ENCODE measurements around the gene TRPM1.

TRPM1 gene

DNA sequence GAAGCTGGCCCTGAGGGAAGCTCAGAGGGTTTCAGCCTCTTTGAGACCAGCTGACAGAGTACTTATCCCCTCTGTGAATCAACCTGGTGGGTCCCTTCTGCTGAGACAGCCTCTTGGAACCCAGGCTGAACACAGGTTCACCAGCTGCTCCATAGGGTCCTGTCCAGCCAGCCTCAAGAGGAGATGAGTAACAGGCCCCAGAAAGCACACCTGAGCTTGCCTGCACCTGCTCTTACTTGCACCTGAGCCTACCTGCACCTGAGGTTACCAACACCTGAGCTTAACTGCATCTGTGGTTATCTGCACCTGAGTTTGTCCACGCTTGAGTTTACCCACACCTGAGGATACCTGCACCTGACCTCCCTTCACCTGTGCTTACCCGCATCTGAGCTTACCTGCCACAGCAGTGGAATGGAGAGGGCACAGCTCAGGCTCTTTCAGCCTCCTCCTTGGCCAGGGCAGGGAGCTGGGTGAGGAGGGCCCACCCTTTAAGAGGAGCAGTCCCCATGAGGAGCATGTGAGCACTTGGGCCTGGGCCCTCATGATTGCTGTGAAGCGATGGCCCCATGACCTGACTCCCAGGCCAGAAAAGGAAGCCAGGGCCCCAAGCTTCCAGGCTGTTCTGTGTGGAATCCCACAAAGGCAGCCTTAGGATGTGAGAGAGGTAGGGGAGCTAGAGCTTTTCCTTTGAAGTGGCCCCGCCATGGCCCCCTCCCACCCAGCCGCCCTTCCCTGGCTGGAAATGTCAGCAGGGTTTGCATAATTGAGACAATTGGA, at the start of gene TRPM1:
Gene TRPM1, minus strand, starts transcription at position 464 of the 777 bp plus-strand sequence. CDS start 20,370 bp downstream, outside the sequence.
- DNase-seq (ENCODE audit: low spot score), result no peak

DNA sequence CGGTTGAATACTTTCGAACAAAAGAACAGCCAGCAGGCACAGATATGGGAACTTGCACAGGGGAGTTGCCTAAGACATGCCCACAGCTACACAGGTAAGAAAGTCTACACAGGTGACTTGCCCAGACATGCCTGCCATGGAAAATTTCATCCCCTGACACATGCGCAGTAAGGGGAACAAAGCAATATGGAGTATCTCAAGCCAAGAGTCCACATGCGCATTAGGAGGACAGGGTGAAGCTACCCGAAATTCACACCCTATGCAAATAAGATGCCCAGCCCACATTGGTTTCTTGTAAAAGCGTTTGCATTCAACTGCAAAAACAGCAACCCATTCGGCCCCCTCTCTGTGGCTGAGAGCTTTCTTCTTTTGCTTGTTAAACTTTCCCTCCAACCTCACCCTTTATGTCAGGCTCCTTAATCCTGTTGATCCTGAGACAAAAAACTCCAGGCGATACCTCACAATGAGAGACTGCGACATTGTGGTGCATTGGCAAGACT, 49.3 kb upstream of the TRPM1 start:
- DNase-seq (ENCODE audit: low spot score), result no peak

DNA sequence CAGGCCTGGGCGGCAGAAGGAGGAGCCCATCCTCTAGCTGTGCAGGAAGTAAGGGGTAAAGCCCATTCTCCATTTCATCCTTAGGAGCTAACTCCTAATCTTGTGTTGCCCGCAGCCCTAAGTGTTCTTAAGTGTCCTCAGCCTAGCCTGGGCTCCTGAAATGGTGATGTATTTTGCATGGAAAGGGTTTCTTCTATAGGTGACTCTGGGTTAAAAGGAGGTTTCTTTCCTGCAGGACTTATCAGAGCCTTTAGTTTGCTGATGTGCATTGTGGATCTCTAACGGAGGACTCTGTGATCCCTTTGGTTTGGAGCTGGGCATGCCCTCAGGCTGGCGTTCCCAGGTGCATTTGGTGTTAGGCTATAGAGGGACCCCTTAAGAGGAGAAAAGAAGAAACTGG, 48.5 kb upstream of the TRPM1 start:
- DNase-seq (ENCODE audit: low spot score), result no peak

DNA sequence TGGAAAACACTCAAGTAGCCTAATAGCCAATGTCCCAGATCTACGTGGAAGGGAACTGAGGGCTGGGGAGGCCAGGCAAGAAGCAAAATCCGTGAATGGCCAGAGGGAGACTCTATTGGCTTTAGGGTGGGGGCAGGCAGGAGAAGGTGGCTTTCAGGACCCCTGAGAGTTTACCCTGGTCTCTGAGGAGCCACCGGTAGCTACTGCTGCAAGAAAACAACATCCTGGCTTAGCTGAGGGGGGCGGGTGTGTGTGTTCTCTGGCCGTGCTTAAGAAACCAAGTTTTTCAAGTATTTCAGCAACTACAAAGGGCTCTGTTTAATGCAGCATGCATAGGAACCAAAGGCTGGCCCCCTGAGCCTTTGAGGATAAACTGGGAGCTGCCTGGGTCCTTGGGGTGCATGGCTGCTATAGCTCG, 47.6 kb upstream of the TRPM1 start:
- DNase-seq (ENCODE audit: low spot score), result no peak

DNA sequence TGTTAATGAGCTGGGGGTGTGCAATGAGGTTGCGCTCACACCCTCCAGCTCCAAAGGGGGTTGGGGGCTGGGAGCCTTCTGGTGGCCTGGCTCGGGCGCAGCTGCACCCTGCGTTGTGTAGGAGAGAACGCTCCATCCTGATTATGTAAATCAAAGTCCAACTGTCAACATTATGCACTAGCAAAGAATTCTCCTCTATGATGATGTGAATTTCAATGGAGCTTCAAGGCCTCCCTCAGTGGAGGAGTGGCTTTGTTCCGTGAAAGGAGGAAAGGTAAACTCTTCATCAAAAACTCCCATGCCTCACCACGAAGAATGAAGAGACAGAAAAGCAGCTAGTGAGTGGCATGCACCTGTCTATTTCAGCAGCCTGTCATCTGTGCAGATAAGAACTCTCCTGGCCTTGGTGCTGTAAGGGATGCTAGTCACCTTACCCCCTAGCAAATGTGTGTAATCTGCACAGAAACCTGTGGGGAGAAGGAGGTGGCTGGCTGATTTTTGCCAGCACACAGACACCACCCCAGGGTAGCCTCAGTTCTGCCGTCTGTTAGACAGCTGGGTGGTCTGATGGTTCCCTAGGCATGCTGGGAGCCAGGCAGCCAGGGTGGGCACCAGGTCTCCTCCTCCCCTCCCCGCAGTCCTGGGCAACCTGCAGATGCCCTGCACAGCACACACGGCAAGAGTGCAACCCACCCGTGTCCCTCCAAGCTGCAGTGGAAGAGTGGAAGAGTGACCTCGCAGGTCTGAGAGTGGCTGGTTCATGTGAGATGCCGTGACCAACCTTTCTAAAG, 47.0 kb upstream of the TRPM1 start:
- no peak for DNase-seq (ENCODE audit: low spot score)

DNA sequence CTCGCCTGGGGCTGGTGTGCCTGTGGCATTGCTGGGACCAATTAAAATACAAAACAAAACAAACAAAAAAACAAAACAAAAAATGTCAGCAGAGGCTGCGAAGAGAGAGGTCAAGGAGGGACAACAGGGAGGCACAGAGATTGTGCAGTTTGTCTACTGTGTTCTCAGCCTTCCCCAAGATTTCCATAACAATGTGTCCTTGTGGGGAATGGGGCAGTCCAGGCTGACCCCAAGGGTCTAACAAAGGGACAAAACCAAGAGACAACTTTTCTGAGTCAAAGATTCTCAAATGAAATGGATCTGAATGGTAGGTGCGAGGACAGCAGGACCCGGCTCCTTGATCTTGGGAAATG, 46.4 kb upstream of the TRPM1 start:
- DNase-seq (ENCODE audit: low spot score), result no peak

DNA sequence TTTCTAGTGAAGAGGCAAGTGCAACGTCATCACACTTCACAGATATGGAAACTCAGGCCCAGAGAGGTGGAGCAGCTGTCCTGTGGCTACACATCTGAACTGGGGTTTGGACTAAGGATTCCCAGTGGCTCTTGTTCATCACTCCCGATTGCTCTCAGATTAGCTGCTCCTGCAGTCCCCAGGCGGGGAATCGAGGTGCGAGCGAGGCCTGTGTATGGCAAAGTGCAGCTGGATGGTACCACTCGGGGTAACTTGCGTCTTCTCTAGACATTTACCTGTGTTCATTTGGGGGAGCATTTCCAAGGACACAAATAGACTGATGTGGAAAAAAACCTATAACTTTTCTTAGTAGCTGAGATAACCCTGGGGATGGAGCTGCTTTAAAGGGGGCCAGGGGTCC, 45.9 kb upstream of the TRPM1 start:
- DNase-seq (ENCODE audit: low spot score), result no peak

DNA sequence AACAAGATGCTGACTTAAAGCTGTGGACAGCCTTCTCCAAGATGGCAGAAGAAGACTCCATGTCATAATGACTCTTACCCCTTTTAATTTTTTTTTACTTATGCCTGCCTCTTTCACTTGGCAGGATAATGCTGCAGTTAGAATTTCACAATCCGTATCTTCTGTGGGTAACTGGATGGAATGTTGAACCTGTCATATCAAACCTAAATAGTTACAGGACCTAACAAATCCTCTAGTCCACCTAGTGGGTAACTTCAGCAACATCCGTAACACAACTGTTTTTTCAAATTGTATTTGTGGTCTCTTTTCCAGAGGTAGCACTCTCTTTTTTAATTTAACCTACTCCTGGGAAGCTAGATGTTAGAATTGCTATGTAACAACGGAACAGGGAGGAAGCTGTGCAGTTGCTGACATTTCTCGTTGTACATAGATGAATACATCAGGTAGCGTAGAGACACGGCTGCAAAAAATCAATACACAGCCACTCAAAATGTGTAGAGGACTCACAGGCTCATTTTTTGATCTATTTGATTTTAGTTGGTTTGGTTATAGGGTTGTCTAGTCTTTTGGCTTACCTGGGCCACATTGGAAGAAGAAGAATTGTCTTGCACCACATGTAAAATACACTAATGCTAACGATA, 43.9 kb upstream of the TRPM1 start:
- no peak for DNase-seq (ENCODE audit: low spot score)

DNA sequence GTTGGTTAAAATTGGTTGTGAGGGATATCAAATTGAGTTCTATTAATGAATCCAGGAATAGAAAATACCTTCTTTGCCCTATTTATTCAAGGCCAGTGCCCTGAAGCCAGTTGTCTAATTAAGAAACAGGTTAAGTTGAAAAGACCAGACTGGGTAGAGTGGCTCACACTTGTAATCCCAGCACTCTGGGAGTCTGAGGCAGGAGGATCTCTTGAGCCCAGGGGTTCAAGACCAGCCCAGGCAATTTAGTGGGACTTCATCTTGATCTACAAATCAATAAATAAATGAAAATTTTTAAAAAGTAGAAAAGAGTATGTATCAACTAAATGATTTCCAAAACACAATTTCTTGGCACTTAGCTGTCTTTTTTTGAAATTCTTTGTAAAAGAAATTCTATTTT, 40.3 kb upstream of the TRPM1 start:
- DNase-seq (ENCODE audit: low spot score), result no peak

DNA sequence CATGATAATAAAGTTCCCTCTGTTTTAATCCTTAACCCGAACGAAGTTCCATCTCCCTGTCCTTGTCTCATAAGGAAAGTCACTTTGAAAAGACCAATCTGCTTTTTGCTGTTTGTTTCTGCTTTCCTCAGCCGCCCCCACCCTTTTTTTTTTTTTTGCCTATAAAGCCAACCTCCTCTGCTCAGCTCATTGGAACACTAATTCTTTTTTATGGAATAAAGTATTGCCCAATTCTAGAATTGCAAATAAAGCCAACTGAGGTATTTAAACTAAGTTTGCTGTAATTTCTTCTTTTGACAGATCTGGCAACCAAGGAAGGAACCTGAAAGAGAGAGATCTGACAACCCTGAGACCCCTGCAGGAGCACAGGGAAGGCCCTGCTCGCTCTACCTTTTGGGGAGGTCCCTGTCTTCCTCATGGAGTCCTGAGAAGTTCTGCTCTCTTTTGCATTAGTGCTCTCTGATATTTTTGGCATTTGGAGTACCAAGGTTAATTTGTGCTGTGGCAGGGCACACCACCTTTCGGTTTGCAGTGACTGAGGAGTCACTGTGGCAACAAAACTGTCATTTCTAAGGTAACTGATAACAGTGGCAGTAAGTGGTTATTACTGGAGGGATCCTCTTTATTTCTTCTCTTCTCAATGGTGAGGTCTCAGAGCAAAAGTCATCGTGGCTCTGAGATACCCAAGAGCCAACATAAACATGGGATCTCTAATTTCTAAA, 35.2 kb upstream of the TRPM1 start:
- DNase-seq (ENCODE audit: low spot score), result no peak

DNA sequence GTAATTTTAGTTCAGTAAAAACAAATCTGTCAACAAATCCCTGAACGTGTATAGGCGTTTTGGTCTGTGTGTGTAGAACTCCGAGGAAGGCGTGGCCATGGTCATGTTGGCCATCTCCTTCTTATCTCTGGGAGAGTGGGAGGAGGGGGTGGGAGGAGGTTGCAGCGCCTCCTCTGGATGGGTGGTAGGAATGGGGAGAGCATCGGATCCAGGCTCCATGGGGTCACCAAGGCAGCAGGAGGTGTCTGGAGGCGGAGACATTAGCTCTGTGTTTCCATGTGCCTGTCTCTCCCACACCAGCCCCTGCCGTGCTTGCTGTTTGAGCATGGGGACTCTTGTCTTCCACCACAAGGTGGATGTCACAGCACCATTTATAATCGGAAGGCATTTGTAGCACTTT, 34.5 kb upstream of the TRPM1 start:
- no peak for DNase-seq (ENCODE audit: low spot score)

DNA sequence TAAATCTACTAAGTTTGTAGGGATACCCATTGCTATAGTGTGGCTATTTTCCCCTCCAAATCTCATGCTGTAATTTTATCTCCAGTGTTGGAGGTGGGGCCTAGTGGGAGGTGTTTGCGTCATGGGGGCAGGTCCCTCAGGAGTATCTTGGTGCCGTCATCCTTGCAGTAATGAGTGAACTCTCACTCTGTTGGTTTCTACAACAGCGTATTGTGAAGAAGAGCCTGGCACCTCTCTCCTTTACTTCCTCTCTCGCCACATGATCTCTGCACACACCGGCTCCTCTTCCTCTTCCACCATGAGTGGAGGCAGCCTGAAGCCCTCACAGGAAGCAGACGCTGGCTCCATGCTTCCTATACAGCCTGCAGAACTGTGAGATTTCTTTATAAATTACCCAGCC, 34.0 kb upstream of the TRPM1 start:
- no peak for DNase-seq (ENCODE audit: low spot score)

DNA sequence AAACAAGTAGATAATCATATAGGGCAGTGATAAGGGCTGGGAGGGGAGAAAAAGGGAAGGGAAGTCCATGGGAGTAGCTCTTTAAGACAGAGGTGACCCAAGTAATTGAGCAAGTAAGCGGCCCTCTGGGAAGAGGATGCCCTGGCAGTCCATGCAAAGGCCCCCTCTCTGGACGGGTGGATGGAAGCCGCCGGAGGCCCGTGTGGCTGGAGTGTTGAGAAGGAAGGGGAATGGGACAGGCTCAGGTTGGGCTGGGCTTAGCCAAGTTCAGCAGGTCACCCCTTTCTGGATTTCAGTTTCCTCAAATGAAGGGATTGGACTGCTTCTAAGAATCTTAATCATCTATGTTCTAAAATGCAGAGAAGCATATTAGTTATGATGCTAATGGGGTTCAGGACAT, 32.4 kb upstream of the TRPM1 start:
- DNase-seq (ENCODE audit: low spot score), result no peak

DNA sequence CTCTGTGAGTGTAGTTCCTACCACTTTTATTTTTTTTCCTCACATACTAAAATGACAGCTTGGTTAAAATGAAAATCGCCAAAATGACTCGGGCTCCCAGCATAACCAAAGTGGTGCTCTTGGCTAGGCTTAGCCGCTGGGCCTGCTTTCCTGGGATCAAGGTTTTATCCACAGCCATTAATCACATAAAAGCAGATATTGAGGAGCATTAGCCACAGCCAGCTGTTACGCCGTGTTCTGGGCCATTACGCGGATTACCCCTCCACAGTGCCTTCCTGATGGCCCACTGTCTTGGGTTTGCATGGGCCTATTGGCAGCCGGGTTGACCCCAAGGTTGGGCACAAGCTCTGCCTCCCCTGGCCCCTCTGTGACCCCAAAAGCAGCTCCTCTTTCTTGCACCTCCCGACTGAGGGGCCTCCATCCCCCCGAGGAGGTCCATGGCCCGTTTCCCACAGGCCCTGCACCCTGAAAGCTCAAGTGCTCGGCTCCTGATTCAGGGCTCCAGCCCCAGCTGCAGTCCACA, 30.4 kb upstream of the TRPM1 start:
- no peak for DNase-seq (ENCODE audit: low spot score)

DNA sequence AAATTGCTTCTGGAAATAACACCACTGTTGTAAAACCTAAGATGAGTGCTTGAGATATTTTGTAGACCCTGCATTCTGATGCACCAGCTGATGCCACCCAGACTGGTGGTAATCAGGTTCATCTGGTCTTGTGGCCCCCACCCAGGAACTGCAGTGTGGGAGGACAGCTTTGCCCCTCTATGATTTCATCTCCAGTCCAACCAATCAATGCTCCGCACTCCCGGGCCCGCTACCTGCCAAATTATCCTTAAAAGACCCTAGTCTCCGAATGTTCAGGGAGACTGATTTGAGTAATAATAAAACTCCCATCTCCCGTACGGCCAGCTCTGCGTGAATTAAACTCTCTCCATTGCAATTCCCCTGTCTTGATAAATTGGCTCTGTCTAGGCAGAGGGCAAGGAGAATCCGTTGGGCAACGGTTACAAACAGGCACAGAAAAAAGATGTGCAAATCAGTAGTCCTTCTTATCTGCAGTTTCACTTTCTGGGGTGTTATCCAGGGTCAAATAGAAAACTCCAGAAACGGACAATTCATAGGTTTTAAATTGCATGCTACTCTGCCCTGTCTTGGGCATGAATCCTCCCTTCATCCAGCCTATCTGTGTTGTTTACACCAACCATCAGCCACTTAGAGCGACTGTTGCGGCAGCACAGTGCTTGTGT, 29.2 kb upstream of the TRPM1 start:
- no peak for DNase-seq (ENCODE audit: low spot score)

DNA sequence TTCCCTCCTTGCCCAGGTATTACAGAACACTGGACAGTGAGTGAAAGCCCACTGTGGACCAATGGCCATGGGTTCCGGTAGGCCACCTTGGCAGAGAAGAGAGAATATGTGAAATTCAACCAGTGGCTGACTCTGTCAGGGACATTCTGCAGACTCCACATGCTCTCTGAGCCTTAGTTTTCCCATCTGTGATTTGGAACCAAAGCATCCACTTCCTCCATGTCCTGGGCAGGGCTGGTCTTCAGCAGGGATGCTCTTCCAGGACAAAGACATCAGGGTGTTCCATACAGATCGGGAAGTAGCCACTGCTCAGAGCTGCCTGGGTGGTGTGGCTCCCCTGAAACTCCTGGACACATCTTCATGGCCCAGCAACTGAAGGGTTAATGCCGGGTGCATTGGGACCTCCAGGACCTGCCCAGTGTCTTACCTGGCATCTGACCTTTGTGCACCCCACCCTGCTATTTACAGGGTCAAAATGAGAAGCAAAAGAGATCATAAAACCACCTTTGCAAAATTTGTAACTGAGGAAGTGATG, 28.3 kb upstream of the TRPM1 start:
- DNase-seq (ENCODE audit: low spot score), result no peak

DNA sequence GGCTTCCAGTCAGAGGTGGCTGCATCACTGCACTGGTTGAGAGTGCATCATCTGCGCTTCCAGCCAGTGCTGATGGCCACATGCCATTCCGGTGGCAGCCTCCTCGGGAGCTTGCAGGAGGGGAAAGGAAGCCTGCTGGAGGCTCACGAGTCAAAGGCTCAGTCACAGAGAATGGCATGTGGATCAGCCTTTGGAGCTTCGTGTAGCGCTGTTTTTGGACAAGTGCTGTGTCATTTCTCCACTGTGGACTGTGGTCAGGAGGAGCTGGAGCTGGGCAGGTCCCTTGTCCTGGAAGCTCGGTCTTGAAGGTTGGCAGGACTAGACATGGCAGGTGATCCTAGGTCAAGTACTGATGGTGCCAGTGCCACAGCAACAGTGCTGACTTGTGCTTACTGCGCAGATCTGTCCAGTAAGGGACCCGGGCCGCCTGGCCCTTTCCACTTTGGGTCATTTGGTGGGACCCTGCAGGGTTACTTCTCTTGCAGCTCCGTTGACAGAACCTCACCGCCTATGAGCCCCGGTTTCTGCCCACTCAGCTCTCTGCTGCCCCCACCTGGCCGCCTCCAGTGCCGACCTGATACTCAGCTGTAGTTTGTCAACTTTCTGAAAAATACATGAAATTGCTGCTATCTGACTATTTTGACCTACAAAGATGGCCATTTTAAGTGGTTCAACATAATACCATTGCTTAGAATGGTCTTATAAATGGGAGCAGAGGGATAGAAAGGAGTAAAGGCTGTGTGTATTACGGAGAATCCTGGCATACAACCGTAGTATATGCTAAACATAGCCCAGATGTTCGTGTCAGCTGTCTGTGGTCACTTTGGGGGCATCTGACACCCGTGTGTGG, 27.6 kb upstream of the TRPM1 start:
- peak; percentile 63 for DNase-seq (ENCODE audit: low spot score)

DNA sequence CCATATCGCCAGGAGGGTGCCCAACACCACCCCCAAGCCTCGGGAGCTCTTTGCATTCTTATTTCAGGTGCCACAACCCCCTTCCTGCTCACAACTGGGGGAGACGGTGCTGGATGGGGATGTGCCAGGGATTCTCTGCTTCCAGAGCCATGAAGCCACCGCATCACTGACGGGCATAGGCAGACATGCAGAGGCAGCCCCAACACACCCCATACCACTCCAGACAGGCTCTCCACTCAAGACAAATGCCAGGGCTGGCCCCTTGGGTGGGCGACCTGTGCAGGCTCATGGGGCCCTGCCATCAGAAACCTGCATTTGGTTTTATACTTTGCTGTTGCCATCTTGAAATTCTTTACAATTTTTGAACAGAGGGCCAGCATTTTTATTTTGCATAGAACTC, 27.0 kb upstream of the TRPM1 start:
- no peak for DNase-seq (ENCODE audit: low spot score)

DNA sequence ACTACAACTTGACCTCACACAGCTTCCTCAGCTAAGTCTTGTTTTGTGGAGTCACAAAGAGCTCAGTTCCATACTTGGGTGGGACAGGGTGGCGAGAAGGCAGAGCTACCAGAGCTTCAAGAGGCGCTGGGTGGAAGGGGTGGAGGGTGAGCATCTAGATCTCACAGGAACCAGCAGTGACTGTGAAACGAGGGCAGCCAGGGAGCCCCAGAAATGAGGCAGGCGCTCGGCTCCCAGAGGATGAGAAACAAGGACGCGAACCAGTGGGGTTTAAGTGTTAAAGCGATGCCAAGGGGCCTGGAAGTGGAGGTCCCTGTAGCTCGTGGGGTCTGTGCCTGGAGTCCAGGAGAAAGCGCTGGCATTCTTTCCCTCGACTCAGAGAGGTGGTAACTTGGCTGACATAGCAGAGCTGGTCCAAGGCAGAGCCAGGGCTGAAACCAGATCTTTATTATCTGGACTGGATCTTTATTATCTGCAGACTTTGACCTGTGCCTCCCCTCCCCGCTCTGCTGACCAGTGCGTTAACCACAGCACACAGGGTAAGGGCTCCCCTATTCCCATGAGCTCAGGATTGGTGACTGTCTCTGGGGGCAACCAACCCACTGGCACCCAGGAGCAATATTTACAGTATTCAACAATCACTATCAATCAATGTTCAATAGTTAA, 26.2 kb upstream of the TRPM1 start:
- no peak for DNase-seq (ENCODE audit: low spot score)

DNA sequence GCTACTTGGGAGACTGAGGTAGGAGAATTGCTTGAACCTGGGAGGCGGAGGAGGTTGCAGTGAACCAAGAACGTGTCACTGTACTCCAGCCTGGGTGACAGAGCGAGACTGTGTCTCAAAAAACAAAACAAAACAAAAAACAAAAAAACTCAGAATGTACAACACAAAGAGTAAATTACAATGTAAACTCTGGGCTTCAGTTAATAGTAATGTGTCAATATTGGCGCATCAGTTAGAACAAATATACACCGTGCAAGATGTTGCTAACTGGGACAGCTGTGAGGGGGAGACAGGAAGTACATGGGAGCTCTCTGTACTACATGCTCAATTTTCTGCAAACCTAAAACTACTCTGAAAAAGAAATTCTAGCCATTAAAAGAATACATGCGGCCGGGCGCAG, 23.5 kb upstream of the TRPM1 start:
- no peak for DNase-seq (ENCODE audit: low spot score)

Data from cerebellar cortex (tissue), 1 donor.